HCT116 (cell line): Measurements from ENCODE around the gene TINCR. TPM values are rescaled to one million over a fixed set of nuclear protein-coding genes. Genes with fewer than 3 reads are reported as not detected.

Experiments
- ATAC-seq: fragments of 200-7000 bp; cut with Tn5 transposase; 2 replicates; pipeline ENCODE4 v1.9.1; 2020; ENCODE audit warnings: mild to moderate bottlenecking, moderate library complexity
- BruUV-seq: library from RNA; stranded (reverse); fragments of 400-500 nt; replicated peaks from 2 replicates; lab custom pipeline; 2021; lab: Mats Ljungman, UMichigan
- CTCF ChIA-PET: fragments of 300-600 bp; sonication (Branson Sonifier 250); formaldehyde crosslinking; loops from one replicate; lab custom pipeline; 2021; ENCODE audit warnings: antibody characterized with exemption; lab: Charles Lee
- POLR2A ChIA-PET: fragments of 300-600, 350-600 bp; sonication (Branson Sonifier 250); formaldehyde crosslinking; loops from one replicate; lab custom pipeline; 2021; ENCODE audit warnings: antibody characterized with exemption; lab: Charles Lee
- RAD21 ChIA-PET, 2 experiments: fragments of 300-600 bp; sonication (Branson Sonifier 250); formaldehyde crosslinking; loops; one replicate each; lab custom pipeline; 2023; ENCODE audit warnings: low total read pairs in 2 of 2; ENCODE audit not compliant: uncharacterized antibody in 2 of 2, unreplicated experiment in 2 of 2, low non-redundant PET in 1 of 2; lab: Charles Lee
- DNase-seq: peaks from one replicate; pipeline ENCODE4 v3.0.0-alpha.2; 2010; ENCODE audit warnings: low read depth, low spot score
- H2AFZ ChIP-seq: fragments of 200-600 bp; shearing (Covaris generic), sonication (generic); 2 replicates; pipeline ENCODE4 v1.6.1; 2017; ENCODE audit warnings: low read depth, mixed run types, mixed read lengths, antibody characterized with exemption, low read length; ENCODE audit not compliant: poor library complexity, severe bottlenecking
- H3K27ac ChIP-seq: 2 replicates; pipeline ENCODE4 v1.5.1; 2012; ENCODE audit warnings: low read depth, low read length
- H3K27me3 ChIP-seq: fragments of 200-600 bp; sonication (generic); 2 replicates; pipeline ENCODE4 v1.6.1; 2016; ENCODE audit warnings: mixed run types, low read length, mixed read lengths; ENCODE audit not compliant: insufficient read depth
- H3K36me3 ChIP-seq, 2 experiments: fragments of 200-500 bp in 1 of 2; fragments of 200-600 bp in 1 of 2; sonication (Bioruptor generic) in 1 of 2; sonication (generic) in 1 of 2; 2 replicates each; pipeline versions ENCODE4 v1.5.1 to v1.6.1; 2014 to 2016; ENCODE audit warnings: low read length in 2 of 2, inconsistent platforms in 1 of 2, mixed read lengths in 1 of 2, mixed run types in 1 of 2; ENCODE audit not compliant: insufficient read depth in 2 of 2, control insufficient read depth in 1 of 2
- H3K4me1 ChIP-seq, 2 experiments: fragments of 200-600 bp in 1 of 2; sonication (generic) in 1 of 2; 2 replicates each; pipeline versions ENCODE4 v1.5.1 to v1.6.1; 2012 to 2017; ENCODE audit warnings: low read length in 2 of 2, inconsistent platforms in 1 of 2, mild to moderate bottlenecking in 1 of 2, mixed read lengths in 1 of 2, mixed run types in 1 of 2, moderate library complexity in 1 of 2; ENCODE audit not compliant: insufficient read depth in 2 of 2, control insufficient read depth in 1 of 2
- H3K4me2 ChIP-seq: fragments of 200-600 bp; sonication (generic); 2 replicates; pipeline ENCODE4 v1.6.1; 2017; ENCODE audit warnings: mixed run types, low read length, mixed read lengths
- H3K4me3 ChIP-seq, 2 experiments: fragments of 200-600 bp in 1 of 2; sonication (generic) in 1 of 2; replicated peaks in 1 of 2; 2 replicates each; pipeline ENCODE4 v1.5.1; 2011 to 2016; ENCODE audit warnings: low read length in 2 of 2, control low read depth in 1 of 2, low read depth in 1 of 2, mild to moderate bottlenecking in 1 of 2, mixed read lengths in 1 of 2, mixed run types in 1 of 2
- H3K79me2 ChIP-seq: fragments of 200-600 bp; sonication (generic); 2 replicates; pipeline ENCODE4 v1.6.1; 2017; ENCODE audit warnings: mild to moderate bottlenecking, mixed run types, low read length, moderate library complexity, mixed read lengths; ENCODE audit not compliant: insufficient read depth
- H3K9ac ChIP-seq: fragments of 200-600 bp; sonication (generic); 2 replicates; pipeline ENCODE4 v1.6.1; 2016; ENCODE audit warnings: low read length, mixed read lengths
- H3K9me2 ChIP-seq: fragments of 200-600 bp; sonication (generic), shearing (Covaris generic); 2 replicates; pipeline ENCODE4 v1.6.1; 2017; ENCODE audit warnings: mixed run types, mild to moderate bottlenecking, moderate library complexity; ENCODE audit not compliant: insufficient read depth
- H3K9me3 ChIP-seq, 2 experiments: fragments of 200-500 bp in 1 of 2; fragments of 200-600 bp in 1 of 2; sonication (Bioruptor generic) in 1 of 2; sonication (generic) in 1 of 2; 2 replicates each; pipeline ENCODE4 v1.6.1; 2014 to 2017; ENCODE audit warnings: low read length in 2 of 2, mixed read lengths in 2 of 2, inconsistent platforms in 1 of 2, low read depth in 1 of 2, mild to moderate bottlenecking in 1 of 2, mixed run types in 1 of 2, moderate library complexity in 1 of 2; ENCODE audit not compliant: control insufficient read depth in 1 of 2, insufficient read depth in 1 of 2
- H4K20me1 ChIP-seq: fragments of 200-600 bp; sonication (generic), shearing (Covaris generic); 2 replicates; pipeline ENCODE4 v1.6.1; 2017; ENCODE audit warnings: mixed run types, mild to moderate bottlenecking, moderate library complexity; ENCODE audit not compliant: insufficient read depth
- ATF3 ChIP-seq: IDR thresholded peaks from 2 replicates; pipeline ENCODE4 v1.6.1; 2012
- CEBPB ChIP-seq: IDR thresholded peaks from 2 replicates; pipeline ENCODE4 v1.6.1; 2012; ENCODE audit warnings: low read depth
- EGR1 ChIP-seq: IDR thresholded peaks from 2 replicates; pipeline ENCODE4 v1.6.1; 2012; ENCODE audit warnings: low read depth
- EZH2 ChIP-seq: fragments of 200-600 bp; sonication (generic); IDR thresholded peaks from 2 replicates; pipeline ENCODE4 v1.6.1; 2017; ENCODE audit warnings: antibody characterized with exemption, mixed run types
- POLR2A ChIP-seq: IDR thresholded peaks from 2 replicates; pipeline ENCODE4 v1.7.0; 2011; ENCODE audit warnings: borderline replicate concordance; ENCODE audit not compliant: insufficient read depth, insufficient read length; ENCODE audit errors: extremely low read depth
- POLR2AphosphoS5 ChIP-seq: IDR thresholded peaks from 2 replicates; pipeline ENCODE4 v1.6.1; 2011; ENCODE audit warnings: mild to moderate bottlenecking, low read depth, low read length, moderate library complexity
- RAD21 ChIP-seq: IDR thresholded peaks from 2 replicates; pipeline ENCODE4 v1.6.1; 2012; ENCODE audit warnings: low read depth, mild to moderate bottlenecking
- SP1 ChIP-seq: IDR thresholded peaks from 2 replicates; pipeline ENCODE4 v1.6.1; 2012; ENCODE audit warnings: low read depth
- ZFX ChIP-seq: fragments of 450-650 bp; IDR thresholded peaks from 2 replicates; pipeline ENCODE4 v1.6.1; 2017
- ZNF274 ChIP-seq: fragments of 200-500 bp; sonication (Bioruptor generic); IDR thresholded peaks from 2 replicates; pipeline ENCODE4 v1.6.1; 2014; ENCODE audit warnings: mild to moderate bottlenecking, low read depth, low read length, inconsistent platforms
- intact Hi-C: fragments of 100-400 bp; cut with micrococcal nuclease; formaldehyde crosslinking; loops from 2 replicates; pipeline ENCODE4 v1.10.0; 2022
- total RNA-seq: library from RNA; stranded (reverse); gene quantifications from one replicate; pipeline ENCODE4 v1.2.1, GENCODE V29; 2021; ENCODE audit not compliant: unreplicated experiment
- TF ChIP-seq, protein P1 (sequence below), 3 experiments: fragments of 200-600 bp in 1 of 3; sonication (generic) in 1 of 3; IDR thresholded peaks in 2 of 3; conservative IDR thresholded peaks in 1 of 3; 2 replicates each; pipeline ENCODE4 v1.5.1; 2012 to 2017; ENCODE audit warnings: low read depth in 2 of 3, low read length in 2 of 3, antibody characterized with exemption in 1 of 3, borderline replicate concordance in 1 of 3, control low read depth in 1 of 3, mild to moderate bottlenecking in 1 of 3, mixed read lengths in 1 of 3, mixed run types in 1 of 3, moderate library complexity in 1 of 3; ENCODE audit not compliant: insufficient read depth in 1 of 3
- TF ChIP-seq, protein P2 (sequence below): IDR thresholded peaks from 2 replicates; pipeline ENCODE4 v1.6.1; 2012

TINCR gene
- total RNA-seq, 1 experiment from 2014 or later, result 6.1 TPM

GRCh38 chr19:5559804-5560133 lies 8.0 kb downstream of the TINCR start (continued):
- TF ChIP-seq ZNF274 (no peak), CEBPB (no peak), EGR1 (no peak), EZH2 (no peak), POLR2A (no peak)

- no peak overlapping the region for H3K4me2 ChIP-seq
- no peaks in the 10 kb centered on the region for H4K20me1 ChIP-seq
- H3K9ac ChIP-seq, result no peak overlapping the region
- DNase-seq, result no peak
- H3K4me1 ChIP-seq, result no peaks in the 10 kb centered on the region
- ChIA-PET RAD21 (no interaction called here), CTCF (interaction anchor here (2.0 kb wide), 1 partner anchor 10 kb away, joined by 8 read pairs; no protein-coding TSS in a partner anchor)
- no peaks in the 10 kb centered on the region for H3K36me3 ChIP-seq
- TF ChIP-seq, protein P1, sequence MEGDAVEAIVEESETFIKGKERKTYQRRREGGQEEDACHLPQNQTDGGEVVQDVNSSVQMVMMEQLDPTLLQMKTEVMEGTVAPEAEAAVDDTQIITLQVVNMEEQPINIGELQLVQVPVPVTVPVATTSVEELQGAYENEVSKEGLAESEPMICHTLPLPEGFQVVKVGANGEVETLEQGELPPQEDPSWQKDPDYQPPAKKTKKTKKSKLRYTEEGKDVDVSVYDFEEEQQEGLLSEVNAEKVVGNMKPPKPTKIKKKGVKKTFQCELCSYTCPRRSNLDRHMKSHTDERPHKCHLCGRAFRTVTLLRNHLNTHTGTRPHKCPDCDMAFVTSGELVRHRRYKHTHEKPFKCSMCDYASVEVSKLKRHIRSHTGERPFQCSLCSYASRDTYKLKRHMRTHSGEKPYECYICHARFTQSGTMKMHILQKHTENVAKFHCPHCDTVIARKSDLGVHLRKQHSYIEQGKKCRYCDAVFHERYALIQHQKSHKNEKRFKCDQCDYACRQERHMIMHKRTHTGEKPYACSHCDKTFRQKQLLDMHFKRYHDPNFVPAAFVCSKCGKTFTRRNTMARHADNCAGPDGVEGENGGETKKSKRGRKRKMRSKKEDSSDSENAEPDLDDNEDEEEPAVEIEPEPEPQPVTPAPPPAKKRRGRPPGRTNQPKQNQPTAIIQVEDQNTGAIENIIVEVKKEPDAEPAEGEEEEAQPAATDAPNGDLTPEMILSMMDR (IDR thresholded peaks at IDR 0.05 in 2 of 3, conservative IDR thresholded peaks at IDR 0.05 in 1 of 3; ENCODE audit: borderline replicate concordance in 1 of 3, insufficient read depth in 1 of 3, low read depth in 2 of 3, low read length in 2 of 3), result no peak
- TF ChIP-seq CEBPB (no peak), SP1 (no peak), ZFX (no peak), RAD21 (no peak), POLR2AphosphoS5 (no peak), ATF3 (no peak), POLR2A (no peak)
- TF ChIP-seq, protein P2, sequence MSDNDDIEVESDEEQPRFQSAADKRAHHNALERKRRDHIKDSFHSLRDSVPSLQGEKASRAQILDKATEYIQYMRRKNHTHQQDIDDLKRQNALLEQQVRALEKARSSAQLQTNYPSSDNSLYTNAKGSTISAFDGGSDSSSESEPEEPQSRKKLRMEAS, result no peak
- TF ChIP-seq, all 23 proteins: peak for 0
- intact Hi-C loops, result no loop called here
- Histone ChIP-seq H3K79me2 (no peaks in the 10 kb centered on the region), H3K9me3 (no peaks in the 10 kb centered on the region; a peak in 1 of 4 replicates), H3K9me2 (no peaks in the 10 kb centered on the region), H3K4me3 (no peak overlapping the region), H2AFZ (no peak overlapping the region), H3K27ac (no peak overlapping the region), H3K27me3 (no peaks in the 10 kb centered on the region)
- POLR2A ChIA-PET, result no interaction called here
- no TSS peak for BruUV-seq
- peak; percentile 32; the same call in 1 of the 2 replicates for ATAC-seq
Observed at GRCh38 chr19:5558101-5558621, 9.6 kb downstream of the TINCR start.
